OCI-LY3 (cell line): ENCODE results near the gene EFNA4.

Experiments
- H2AFZ ChIP-seq: fragments of 200-600, 300-600 bp; shearing (Covaris generic); 2 replicates; pipeline ENCODE4 v1.6.0; 2014; ENCODE audit warnings: antibody characterized with exemption, low read depth, low read length
- H3K27ac ChIP-seq: fragments of 200-600, 300-600 bp; sonication (generic); 2 replicates; pipeline ENCODE4 v1.5.1; 2014; ENCODE audit warnings: mild to moderate bottlenecking, low read length, moderate library complexity, mixed read lengths
- H3K27me3 ChIP-seq: fragments of 200-600, 300-600 bp; sonication (generic); 2 replicates; pipeline ENCODE4 v1.6.1; 2014; ENCODE audit warnings: low read depth, low read length, mixed read lengths
- H3K36me3 ChIP-seq: fragments of 200-600, 300-600 bp; sonication (generic); replicated peaks from 2 replicates; pipeline ENCODE3; 2014; ENCODE audit warnings: low read depth, low read length, mixed read lengths
- H3K4me1 ChIP-seq: fragments of 300-600, 200-600 bp; sonication (generic); 2 replicates; pipeline ENCODE4 v1.6.1; 2014; ENCODE audit warnings: low read length, mixed read lengths
- H3K4me2 ChIP-seq: fragments of 200-600, 300-600 bp; sonication (generic); 2 replicates; pipeline ENCODE4 v1.6.1; 2014; ENCODE audit warnings: low read length, mixed read lengths
- H3K4me3 ChIP-seq: fragments of 300-600, 200-600 bp; sonication (generic); 2 replicates; pipeline ENCODE4 v1.5.1; 2014; ENCODE audit warnings: antibody characterized with exemption, mild to moderate bottlenecking, low read length, moderate library complexity
- H3K79me2 ChIP-seq: fragments of 300-600, 200-600 bp; shearing (Covaris generic); 2 replicates; pipeline ENCODE4 v1.6.1; 2014; ENCODE audit warnings: mild to moderate bottlenecking, low read length, mixed read lengths
- H3K9ac ChIP-seq: fragments of 300-600, 200-600 bp; shearing (Covaris generic); 2 replicates; pipeline ENCODE4 v1.6.0; 2014; ENCODE audit warnings: mild to moderate bottlenecking, low read length, moderate library complexity
- H3K9me3 ChIP-seq: fragments of 200-600, 300-600 bp; shearing (Covaris generic); 2 replicates; pipeline ENCODE4 v1.6.1; 2014; ENCODE audit warnings: low read length, mixed read lengths; ENCODE audit not compliant: insufficient read depth
- H4K20me1 ChIP-seq: fragments of 200-600, 300-600 bp; sonication (generic); 2 replicates; pipeline ENCODE4 v1.6.1; 2016; ENCODE audit warnings: low read length, mixed read lengths; ENCODE audit not compliant: insufficient read depth
- CTCF ChIP-seq: fragments of 200-600, 300-600 bp; sonication (generic); IDR thresholded peaks from 2 replicates; pipeline ENCODE4 v1.5.1; 2014; ENCODE audit warnings: antibody characterized with exemption, low read length, low read depth
- EZH2phosphoT487 ChIP-seq: fragments of 200-600 bp; shearing (Covaris generic); IDR thresholded peaks from 2 replicates; pipeline ENCODE4 v1.6.1; 2018; ENCODE audit warnings: antibody characterized with exemption, mixed run types, low read depth

EFNA4 gene

GRCh38 chr1:155079210-155079486 is 15.6 kb downstream of the EFNA4 start:
- TF ChIP-seq CTCF (no peak), EZH2phosphoT487 (no peak)
- H3K79me2 ChIP-seq, result no peaks in the 10 kb centered on the region
- peaks cover 31% of the 10 kb centered on the region for H3K4me1 ChIP-seq
- H3K9ac ChIP-seq, result peak overlapping the region; percentile 28; the same call in 1 of the 2 replicates
- no peaks in the 10 kb centered on the region for H3K9me3 ChIP-seq
- H3K4me2 ChIP-seq, result peak overlapping the region; percentile 76
- H2AFZ ChIP-seq, result no peak overlapping the region
- H3K4me3 ChIP-seq, result peak overlapping the region; percentile 77
- no peak overlapping the region for H3K27ac ChIP-seq
- H3K36me3 ChIP-seq, result no peaks in the 10 kb centered on the region
- H3K27me3 ChIP-seq, result peaks cover 21% of the 10 kb centered on the region
- H4K20me1 ChIP-seq, result no peaks in the 10 kb centered on the region

GRCh38 chr1:155079487-155080311 is 16.2 kb downstream of the EFNA4 start:
- Histone ChIP-seq H3K9ac (peak overlapping the region; percentile 57), H3K27ac (no peak overlapping the region), H3K36me3 (no peaks in the 10 kb centered on the region), H3K27me3 (peaks cover 21% of the 10 kb centered on the region), H3K79me2 (no peaks in the 10 kb centered on the region), H3K4me3 (peak overlapping the region; percentile 77), H2AFZ (no peak overlapping the region), H3K9me3 (no peaks in the 10 kb centered on the region), H3K4me1 (peaks cover 35% of the 10 kb centered on the region), H3K4me2 (peak overlapping the region; percentile 76), H4K20me1 (no peaks in the 10 kb centered on the region)
- no peak for TF ChIP-seq EZH2phosphoT487
- no peak for TF ChIP-seq CTCF

GRCh38 chr1:155080312-155081228 is 17.0 kb downstream of the EFNA4 start:
- Histone ChIP-seq H2AFZ (no peak overlapping the region; the same call in 1 of the 2 replicates), H3K27me3 (peaks cover 21% of the 10 kb centered on the region), H3K27ac (no peak overlapping the region), H3K36me3 (no peaks in the 10 kb centered on the region), H3K4me3 (peak overlapping the region; percentile 77), H3K4me2 (peak overlapping the region; percentile 76), H3K4me1 (peaks cover 35% of the 10 kb centered on the region), H4K20me1 (no peaks in the 10 kb centered on the region), H3K9me3 (no peaks in the 10 kb centered on the region), H3K9ac (peak overlapping the region; percentile 57), H3K79me2 (no peaks in the 10 kb centered on the region)
- TF ChIP-seq CTCF, result no peak
- TF ChIP-seq EZH2phosphoT487, result no peak
